Activated naive CD4-positive, alpha-beta T cell treated with anti-CD3 and anti-CD28 coated beads for 36 hours (primary cell): ENCODE data around the gene PYGM. TPM values are rescaled to one million over a fixed set of nuclear protein-coding genes. Genes with fewer than 3 reads are reported as not detected.
"Not testable (repeated sequence)": the region's sequence is repeated elsewhere in the genome, so short reads cannot be mapped to it uniquely, and the experiment has no call there.

Experiments used
- CTCF ChIA-PET: fragments of 350-600 bp; sonication (Branson Sonifier 250); formaldehyde crosslinking; loops from one replicate; lab custom pipeline; 2021; ENCODE audit warnings: antibody characterized with exemption; lab: Charles Lee
- DNase-seq: peaks from one replicate; pipeline ENCODE4 v3.0.0-alpha.2; 2020
- H3K27ac Mint-ChIP-seq: one replicate; pipeline ENCODE4 v1.8.0; 2021; ENCODE audit warnings: mild to moderate bottlenecking, mixed read lengths
- H3K27me3 Mint-ChIP-seq: one replicate; pipeline ENCODE4 v1.8.0; 2021; ENCODE audit warnings: low read depth, mixed read lengths
- H3K36me3 Mint-ChIP-seq: one replicate; pipeline ENCODE4 v1.8.0; 2021; ENCODE audit warnings: low read depth, mixed read lengths
- H3K4me1 Mint-ChIP-seq: one replicate; pipeline ENCODE4 v1.8.0; 2021; ENCODE audit warnings: low read depth, mixed read lengths
- H3K4me3 Mint-ChIP-seq: one replicate; pipeline ENCODE4 v1.8.0; 2021; ENCODE audit warnings: mild to moderate bottlenecking, moderate library complexity, mixed read lengths
- H3K9me3 Mint-ChIP-seq: one replicate; pipeline ENCODE4 v1.8.0; 2021; ENCODE audit warnings: mixed read lengths
- intact Hi-C: fragments of 100-400 bp; cut with micrococcal nuclease; formaldehyde crosslinking; loops from one replicate; pipeline ENCODE4 v1.15.1; 2023
- total RNA-seq, 2 experiments: library from RNA; stranded (reverse); gene quantifications; one replicate each; pipeline ENCODE4 v1.2.3, GENCODE V29; 2021

Gene PYGM
- total RNA-seq, 2 experiments from 2014 or later = 0.64 to 0.89 TPM

- intact Hi-C loops = no loop called here
- no peak overlapping the region for H3K27ac Mint-ChIP-seq
- H3K4me1 Mint-ChIP-seq = peaks cover 14% of the 10 kb centered on the region
- H3K36me3 Mint-ChIP-seq = no peaks in the 10 kb centered on the region
- H3K9me3 Mint-ChIP-seq = no peaks in the 10 kb centered on the region
- CTCF ChIA-PET = interaction anchor here (1.0 to 1.2 kb wide), 2 partner anchors 26 to 28 kb away, joined by 3 to 4 read pairs; no protein-coding TSS in a partner anchor
- no peak for DNase-seq
- H3K27me3 Mint-ChIP-seq = peaks cover 61% of the 10 kb centered on the region
- no peak overlapping the region for H3K4me3 Mint-ChIP-seq
Measured at GRCh38 chr11:64714666-64715065, 45.1 kb downstream of the PYGM start.

DNA sequence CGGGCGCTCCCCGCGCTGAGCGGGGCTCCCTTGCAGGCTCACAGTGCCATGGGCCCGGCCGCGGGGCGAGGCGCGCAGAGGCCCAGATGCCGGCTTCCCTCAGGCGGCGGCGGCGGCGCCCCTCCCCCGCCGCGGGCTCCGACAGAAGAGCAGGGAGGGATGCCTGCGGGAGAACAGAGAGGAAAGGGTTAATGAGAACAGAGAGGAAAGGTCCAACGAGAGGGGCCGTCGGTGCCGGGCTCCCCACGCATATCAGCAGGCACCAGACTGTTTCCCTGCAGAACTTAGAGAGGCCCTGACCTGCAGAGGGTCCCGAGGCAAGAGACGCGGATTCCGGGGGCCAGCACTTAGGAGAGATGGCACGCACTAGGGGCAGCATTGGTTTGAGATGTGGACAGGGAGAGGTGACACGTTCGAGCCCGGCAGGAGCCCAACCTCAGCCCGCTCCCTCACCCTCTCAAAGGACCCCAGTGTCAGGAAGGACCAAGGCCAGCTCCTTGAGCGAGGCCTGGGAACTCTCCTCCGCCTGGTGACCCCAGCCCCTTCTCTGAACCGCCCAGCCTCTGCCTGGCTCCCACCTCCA lies 45.9 kb downstream of the PYGM start:
- Mint-ChIP-seq H3K36me3 (no peaks in the 10 kb centered on the region), H3K27ac (no peak overlapping the region), H3K27me3 (peaks cover 63% of the 10 kb centered on the region), H3K4me1 (peaks cover 14% of the 10 kb centered on the region), H3K4me3 (peak overlapping the region; percentile 19), H3K9me3 (no peaks in the 10 kb centered on the region)
- CTCF ChIA-PET = no interaction called here
- intact Hi-C loops = no loop called here
- DNase-seq = no peak

- no peak for DNase-seq
- Mint-ChIP-seq H3K27ac (no peak overlapping the region), H3K36me3 (no peaks in the 10 kb centered on the region), H3K4me3 (no peak overlapping the region), H3K27me3 (peaks cover 66% of the 10 kb centered on the region), H3K4me1 (peaks cover 14% of the 10 kb centered on the region), H3K9me3 (no peaks in the 10 kb centered on the region)
- CTCF ChIA-PET = no interaction called here
- intact Hi-C loops = no loop called here
Measured at GRCh38 chr11:64713016-64713707, 46.6 kb downstream of the PYGM start.

DNA sequence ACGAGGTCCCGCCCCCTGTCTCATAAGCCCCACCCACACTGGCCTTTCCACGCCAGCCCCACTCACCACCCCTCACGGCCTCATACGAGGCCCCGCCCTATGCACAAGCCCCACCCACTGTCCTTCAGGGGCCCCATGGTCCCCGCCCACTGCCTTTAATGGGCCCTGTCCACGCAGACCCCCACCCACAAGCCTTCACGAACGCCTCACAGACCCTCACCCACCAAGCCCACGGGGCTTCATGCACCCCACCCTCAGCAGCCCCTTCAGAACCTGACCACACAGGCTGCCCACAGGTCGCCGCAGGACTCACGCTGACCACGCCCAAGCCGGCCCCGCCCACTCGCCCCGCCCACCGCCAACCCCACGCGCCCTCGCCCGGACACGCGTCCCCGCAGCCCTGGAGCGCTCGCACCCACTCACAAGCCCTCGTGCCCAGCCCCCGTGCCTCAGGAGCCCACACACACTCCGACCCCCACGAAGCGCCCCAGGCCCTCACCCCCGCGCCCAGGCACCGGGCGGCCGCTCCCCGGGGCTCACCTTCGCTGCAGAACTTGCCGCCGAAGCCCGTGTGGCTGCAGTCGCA lies 47.3 kb downstream of the PYGM start:
- Mint-ChIP-seq H3K4me3 (no peak overlapping the region), H3K36me3 (no peaks in the 10 kb centered on the region), H3K9me3 (no peaks in the 10 kb centered on the region), H3K27me3 (peaks cover 68% of the 10 kb centered on the region), H3K27ac (no peak overlapping the region), H3K4me1 (peaks cover 14% of the 10 kb centered on the region)
- CTCF ChIA-PET = no interaction called here
- no peak for DNase-seq
- intact Hi-C loops = no loop called here

- intact Hi-C loops = no loop called here
- H3K27me3 Mint-ChIP-seq = peaks cover 64% of the 10 kb centered on the region
- CTCF ChIA-PET = no interaction called here
- H3K9me3 Mint-ChIP-seq = no peaks in the 10 kb centered on the region
- peaks cover 14% of the 10 kb centered on the region for H3K4me1 Mint-ChIP-seq
- no peak overlapping the region for H3K27ac Mint-ChIP-seq
- no peaks in the 10 kb centered on the region for H3K36me3 Mint-ChIP-seq
- no peak for DNase-seq
- H3K4me3 Mint-ChIP-seq = no peak overlapping the region
Measured at GRCh38 chr11:64711956-64712362, 47.8 kb downstream of the PYGM start.

GRCh38 chr11:64711138-64711955 lies 48.4 kb downstream of the PYGM start:
- H3K9me3 Mint-ChIP-seq = no peaks in the 10 kb centered on the region

GRCh38 chr11:64710418-64711137 lies 49.2 kb downstream of the PYGM start:
- Mint-ChIP-seq H3K4me1 (peaks cover 14% of the 10 kb centered on the region), H3K27me3 (peaks cover 53% of the 10 kb centered on the region), H3K27ac (no peak overlapping the region), H3K9me3 (no peaks in the 10 kb centered on the region), H3K36me3 (no peaks in the 10 kb centered on the region), H3K4me3 (no peak overlapping the region)
- no peak for DNase-seq
- CTCF ChIA-PET = interaction anchor here (0.7 kb wide), 1 partner anchor 36 kb away, joined by 3 read pairs; no protein-coding TSS in a partner anchor
- intact Hi-C loops = no loop called here

More at GRCh38 chr11:64711138-64711955, 48.4 kb downstream of the PYGM start:
- Mint-ChIP-seq H3K4me1 (peaks cover 14% of the 10 kb centered on the region), H3K36me3 (no peaks in the 10 kb centered on the region), H3K4me3 (no peak overlapping the region), H3K27me3 (peaks cover 58% of the 10 kb centered on the region), H3K27ac (no peak overlapping the region)
- intact Hi-C loops = no loop called here
- CTCF ChIA-PET = no interaction called here
- no peak for DNase-seq

GRCh38 chr11:64705501-64705900 lies 54.3 kb downstream of the PYGM start:
- no peak for DNase-seq
- H3K27me3 Mint-ChIP-seq = peaks cover 21% of the 10 kb centered on the region
- intact Hi-C loops = no loop called here
- no peak overlapping the region for H3K4me3 Mint-ChIP-seq
- CTCF ChIA-PET = interaction anchor here (1.2 kb wide), 2 partner anchors 19 to 86 kb away, joined by 3 read pairs; no protein-coding TSS in a partner anchor
- H3K36me3 Mint-ChIP-seq = no peaks in the 10 kb centered on the region
- H3K27ac Mint-ChIP-seq = no peak overlapping the region
- H3K4me1 Mint-ChIP-seq = no peaks in the 10 kb centered on the region
- H3K9me3 Mint-ChIP-seq = no peaks in the 10 kb centered on the region

- no peaks in the 10 kb centered on the region for H3K36me3 Mint-ChIP-seq
- DNase-seq = no peak
- CTCF ChIA-PET = interaction anchor here (2.0 kb wide), 1 partner anchor 14 kb away, joined by 27 read pairs; no protein-coding TSS in a partner anchor
- no peaks in the 10 kb centered on the region for H3K9me3 Mint-ChIP-seq
- intact Hi-C loops = no loop called here
- peaks cover 8% of the 10 kb centered on the region for H3K27me3 Mint-ChIP-seq
- no peaks in the 10 kb centered on the region for H3K4me1 Mint-ChIP-seq
- H3K4me3 Mint-ChIP-seq = no peak overlapping the region
- H3K27ac Mint-ChIP-seq = no peak overlapping the region
Measured at GRCh38 chr11:64703048-64703447, 56.7 kb downstream of the PYGM start.

GRCh38 chr11:64701956-64702355 lies 57.8 kb downstream of the PYGM start:
- H3K36me3 Mint-ChIP-seq, DNase-seq, H3K4me3 Mint-ChIP-seq, H3K27me3 Mint-ChIP-seq, H3K27ac Mint-ChIP-seq, intact Hi-C loops, H3K9me3 Mint-ChIP-seq, H3K4me1 Mint-ChIP-seq: not testable (repeated sequence)
- CTCF ChIA-PET = interaction anchor here (1.2 kb wide), 1 partner anchor 13 kb away, joined by 3 read pairs; no protein-coding TSS in a partner anchor

GRCh38 chr11:64698427-64698826 lies 61.3 kb downstream of the PYGM start:
- Mint-ChIP-seq H3K27me3 (peaks cover 8% of the 10 kb centered on the region), H3K4me3 (no peak overlapping the region), H3K9me3 (no peaks in the 10 kb centered on the region), H3K27ac (no peak overlapping the region), H3K36me3 (no peaks in the 10 kb centered on the region), H3K4me1 (peaks cover under 1% of the 10 kb centered on the region)
- intact Hi-C loops = no loop called here
- DNase-seq = no peak
- CTCF ChIA-PET = interaction anchor here (1.4 to 1.6 kb wide), 2 partner anchors 10 to 46 kb away, joined by 3 to 12 read pairs; no protein-coding TSS in a partner anchor
